ENCODE data around the gene MAP4K2. TPM values are rescaled to one million over a fixed set of nuclear protein-coding genes. Genes with fewer than 3 reads are reported as not detected.

Gene MAP4K2
- total and polyA plus RNA-seq, 9 of the 15 experiments (the other 6 are each of a cell fraction or from before 2014, with no cell fraction given), result 0.13 to 14.5 (median 7.3) TPM

DNA sequence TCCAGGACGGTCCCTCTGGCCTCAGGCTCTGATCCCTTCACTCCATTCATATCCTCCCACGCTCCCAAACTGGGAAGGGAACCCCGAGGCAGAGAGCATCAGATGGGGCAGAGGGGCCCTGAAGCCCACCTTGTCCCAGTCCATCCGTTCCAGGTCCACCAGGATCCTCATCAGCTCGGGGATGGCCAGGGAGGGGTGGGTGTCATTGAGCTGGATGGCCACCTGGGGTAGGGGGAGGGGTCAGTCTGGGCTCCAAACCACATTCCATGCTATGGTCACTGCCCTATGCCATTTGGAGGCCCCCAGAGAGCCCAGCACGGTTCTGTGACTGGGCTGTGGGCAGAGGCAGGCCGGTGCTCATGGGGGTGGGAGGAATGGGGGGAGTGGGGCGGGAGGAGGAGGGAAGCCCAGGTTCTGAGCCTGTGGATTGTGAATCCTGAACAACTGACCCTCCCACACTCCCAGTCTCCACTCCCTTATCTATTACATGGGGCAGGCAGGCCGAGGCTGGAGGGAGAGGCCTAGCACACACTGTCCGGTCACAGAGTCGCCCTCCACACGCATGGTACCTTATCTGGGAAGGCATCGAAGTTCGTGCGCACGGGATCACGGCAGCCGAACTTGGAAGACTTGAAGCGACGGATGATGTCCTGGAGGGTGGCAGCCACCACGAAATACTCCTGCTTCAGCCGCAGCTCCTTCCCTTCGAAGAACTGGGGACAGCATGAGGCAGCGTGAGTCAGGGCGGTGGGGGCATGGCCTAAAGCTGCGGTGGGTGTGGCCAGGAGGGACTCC, 48.7 kb downstream of the MAP4K2 start (continued):
- TF ChIP-seq NFRKB (IDR thresholded peaks at IDR 0.05; ENCODE audit: low read depth) (no peak), FOXM1 (IDR thresholded peaks at IDR 0.05; ENCODE audit: low read depth) (no peak), FOXM1 (CRISPR knock-in tag; IDR thresholded peaks at IDR 0.05; ENCODE audit: low read depth) (no peak), HDAC8 (tag; IDR thresholded peaks at IDR 0.05) (no peak), SAFB (IDR thresholded peaks at IDR 0.05; ENCODE audit: borderline replicate concordance, low read depth, low read length) (no peak), E2F3 (CRISPR knock-in tag; IDR thresholded peaks at IDR 0.05) (no peak), ZNF507 (tag; conservative IDR thresholded peaks at IDR 0.05) (no peak), FOXO4 (CRISPR knock-in tag; IDR thresholded peaks at IDR 0.05) (no peak), TOE1 (IDR thresholded peaks at IDR 0.05; ENCODE audit: borderline replicate concordance) (no peak), TOE1 (CRISPR knock-in tag; IDR thresholded peaks at IDR 0.05; ENCODE audit: borderline replicate concordance, low read depth) (0 out of 2 replicates have a peak, but pooled peaks have one; percentile 58), U2AF2 (optimal IDR thresholded peaks at IDR 0.05; ENCODE audit: low read depth, low read length) (no peak), ZNF12 (CRISPR knock-in tag; IDR thresholded peaks at IDR 0.05) (no peak), ETV5 (CRISPR knock-in tag; IDR thresholded peaks at IDR 0.05; ENCODE audit: low read depth) (no peak), ESRRB (CRISPR knock-in tag; IDR thresholded peaks at IDR 0.05; ENCODE audit: borderline replicate concordance) (no peak), IRF1 (CRISPR knock-in tag; IDR thresholded peaks at IDR 0.05; ENCODE audit: borderline replicate concordance) (no peak)
- TF ChIP-seq, protein P1, sequence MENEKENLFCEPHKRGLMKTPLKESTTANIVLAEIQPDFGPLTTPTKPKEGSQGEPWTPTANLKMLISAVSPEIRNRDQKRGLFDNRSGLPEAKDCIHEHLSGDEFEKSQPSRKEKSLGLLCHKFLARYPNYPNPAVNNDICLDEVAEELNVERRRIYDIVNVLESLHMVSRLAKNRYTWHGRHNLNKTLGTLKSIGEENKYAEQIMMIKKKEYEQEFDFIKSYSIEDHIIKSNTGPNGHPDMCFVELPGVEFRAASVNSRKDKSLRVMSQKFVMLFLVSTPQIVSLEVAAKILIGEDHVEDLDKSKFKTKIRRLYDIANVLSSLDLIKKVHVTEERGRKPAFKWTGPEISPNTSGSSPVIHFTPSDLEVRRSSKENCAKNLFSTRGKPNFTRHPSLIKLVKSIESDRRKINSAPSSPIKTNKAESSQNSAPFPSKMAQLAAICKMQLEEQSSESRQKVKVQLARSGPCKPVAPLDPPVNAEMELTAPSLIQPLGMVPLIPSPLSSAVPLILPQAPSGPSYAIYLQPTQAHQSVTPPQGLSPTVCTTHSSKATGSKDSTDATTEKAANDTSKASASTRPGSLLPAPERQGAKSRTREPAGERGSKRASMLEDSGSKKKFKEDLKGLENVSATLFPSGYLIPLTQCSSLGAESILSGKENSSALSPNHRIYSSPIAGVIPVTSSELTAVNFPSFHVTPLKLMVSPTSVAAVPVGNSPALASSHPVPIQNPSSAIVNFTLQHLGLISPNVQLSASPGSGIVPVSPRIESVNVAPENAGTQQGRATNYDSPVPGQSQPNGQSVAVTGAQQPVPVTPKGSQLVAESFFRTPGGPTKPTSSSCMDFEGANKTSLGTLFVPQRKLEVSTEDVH (IDR thresholded peaks at IDR 0.05; ENCODE audit: low read depth, partially characterized antibody), result no peak
- TF ChIP-seq, protein P2, sequence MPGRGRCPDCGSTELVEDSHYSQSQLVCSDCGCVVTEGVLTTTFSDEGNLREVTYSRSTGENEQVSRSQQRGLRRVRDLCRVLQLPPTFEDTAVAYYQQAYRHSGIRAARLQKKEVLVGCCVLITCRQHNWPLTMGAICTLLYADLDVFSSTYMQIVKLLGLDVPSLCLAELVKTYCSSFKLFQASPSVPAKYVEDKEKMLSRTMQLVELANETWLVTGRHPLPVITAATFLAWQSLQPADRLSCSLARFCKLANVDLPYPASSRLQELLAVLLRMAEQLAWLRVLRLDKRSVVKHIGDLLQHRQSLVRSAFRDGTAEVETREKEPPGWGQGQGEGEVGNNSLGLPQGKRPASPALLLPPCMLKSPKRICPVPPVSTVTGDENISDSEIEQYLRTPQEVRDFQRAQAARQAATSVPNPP (IDR thresholded peaks at IDR 0.05; ENCODE audit: borderline replicate concordance, insufficient read depth, insufficient read length), result no peak
- TF ChIP-seq, protein P3, sequence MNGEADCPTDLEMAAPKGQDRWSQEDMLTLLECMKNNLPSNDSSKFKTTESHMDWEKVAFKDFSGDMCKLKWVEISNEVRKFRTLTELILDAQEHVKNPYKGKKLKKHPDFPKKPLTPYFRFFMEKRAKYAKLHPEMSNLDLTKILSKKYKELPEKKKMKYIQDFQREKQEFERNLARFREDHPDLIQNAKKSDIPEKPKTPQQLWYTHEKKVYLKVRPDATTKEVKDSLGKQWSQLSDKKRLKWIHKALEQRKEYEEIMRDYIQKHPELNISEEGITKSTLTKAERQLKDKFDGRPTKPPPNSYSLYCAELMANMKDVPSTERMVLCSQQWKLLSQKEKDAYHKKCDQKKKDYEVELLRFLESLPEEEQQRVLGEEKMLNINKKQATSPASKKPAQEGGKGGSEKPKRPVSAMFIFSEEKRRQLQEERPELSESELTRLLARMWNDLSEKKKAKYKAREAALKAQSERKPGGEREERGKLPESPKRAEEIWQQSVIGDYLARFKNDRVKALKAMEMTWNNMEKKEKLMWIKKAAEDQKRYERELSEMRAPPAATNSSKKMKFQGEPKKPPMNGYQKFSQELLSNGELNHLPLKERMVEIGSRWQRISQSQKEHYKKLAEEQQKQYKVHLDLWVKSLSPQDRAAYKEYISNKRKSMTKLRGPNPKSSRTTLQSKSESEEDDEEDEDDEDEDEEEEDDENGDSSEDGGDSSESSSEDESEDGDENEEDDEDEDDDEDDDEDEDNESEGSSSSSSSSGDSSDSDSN (IDR thresholded peaks at IDR 0.05; ENCODE audit: borderline replicate concordance in 1 of 2, low read depth in 2 of 2, low read length in 2 of 2), result 0 out of 4 replicates have a peak, but pooled peaks have one; percentile 65 to 74

Data from K562 (cell line).